ENCODE measurements around the gene TMA7. TPM values are rescaled to one million over a fixed set of nuclear protein-coding genes. Genes with fewer than 3 reads are reported as not detected.
"Not testable (repeated sequence)": the region's sequence is repeated elsewhere in the genome, so short reads cannot be mapped to it uniquely, and the experiment has no call there.

Gene TMA7
- total RNA-seq, 2 donors from 2014 or later: 181 to 328 TPM

DNA sequence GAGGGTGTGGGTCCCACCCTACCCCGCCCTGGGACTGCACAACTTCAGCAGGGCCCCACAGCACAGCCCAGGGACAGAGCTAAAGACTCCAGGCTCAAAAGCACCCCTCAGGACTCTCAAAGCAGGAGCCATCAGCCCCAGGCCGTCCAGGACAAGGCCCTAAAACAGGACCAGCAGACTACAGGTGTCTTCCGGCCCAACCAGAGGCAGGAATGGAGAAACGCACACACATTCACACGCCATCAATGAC lies 32.5 kb downstream of the TMA7 start:
- peak; percentile 33 for ATAC-seq (replicated peaks)
- H3K27ac Mint-ChIP-seq: peak overlapping the region; percentile 94
- H3K4me3 Mint-ChIP-seq: peak overlapping the region; percentile 97
- no peaks in the 10 kb centered on the region for H3K27me3 Mint-ChIP-seq
- no peaks in the 10 kb centered on the region for H3K9me3 Mint-ChIP-seq
- peaks cover 39% of the 10 kb centered on the region for H3K4me1 Mint-ChIP-seq
- peaks cover 43% of the 10 kb centered on the region for H3K36me3 Mint-ChIP-seq (ENCODE audit: low read depth)

DNA sequence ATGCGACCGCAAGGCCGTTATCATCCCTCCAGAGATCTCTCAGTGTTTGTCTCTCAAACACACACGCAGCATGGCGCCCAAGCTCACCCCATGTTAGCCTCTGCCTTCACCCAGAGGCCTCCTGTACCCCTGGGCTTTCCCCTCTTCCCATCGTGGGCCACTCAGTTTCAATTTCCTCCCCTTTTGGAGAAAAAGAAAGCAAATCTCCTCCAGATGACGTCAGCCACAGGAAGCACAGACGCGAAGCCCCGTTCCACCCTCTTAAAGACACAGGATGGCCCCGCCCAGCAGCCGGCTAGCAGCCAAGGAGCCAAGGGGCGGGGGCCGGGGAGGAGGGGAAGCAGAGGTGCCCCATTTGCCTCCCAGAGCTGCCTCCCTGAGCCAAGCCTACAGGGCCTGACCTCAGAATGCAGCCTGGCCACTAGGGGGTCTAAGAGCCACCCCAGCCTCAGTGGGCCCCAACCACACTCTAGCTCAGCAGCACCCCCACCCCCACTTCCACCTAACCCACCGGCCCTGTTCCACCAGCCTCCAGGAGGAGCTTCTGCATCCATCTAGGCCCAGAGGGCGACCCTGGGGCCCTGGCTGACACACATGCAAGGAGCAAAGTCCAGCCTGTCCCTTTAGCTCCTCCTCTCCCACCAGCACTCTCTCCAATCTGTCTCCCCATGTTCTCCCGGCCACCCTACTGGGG lies 33.0 kb downstream of the TMA7 start:
- peaks cover 39% of the 10 kb centered on the region for H3K4me1 Mint-ChIP-seq
- no peaks in the 10 kb centered on the region for H3K9me3 Mint-ChIP-seq
- H3K4me3 Mint-ChIP-seq: peak overlapping the region; percentile 97
- H3K36me3 Mint-ChIP-seq (ENCODE audit: low read depth): peaks cover 38% of the 10 kb centered on the region
- no peaks in the 10 kb centered on the region for H3K27me3 Mint-ChIP-seq
- peak overlapping the region; percentile 94 for H3K27ac Mint-ChIP-seq
- peak; percentile 88 for ATAC-seq (replicated peaks)

DNA sequence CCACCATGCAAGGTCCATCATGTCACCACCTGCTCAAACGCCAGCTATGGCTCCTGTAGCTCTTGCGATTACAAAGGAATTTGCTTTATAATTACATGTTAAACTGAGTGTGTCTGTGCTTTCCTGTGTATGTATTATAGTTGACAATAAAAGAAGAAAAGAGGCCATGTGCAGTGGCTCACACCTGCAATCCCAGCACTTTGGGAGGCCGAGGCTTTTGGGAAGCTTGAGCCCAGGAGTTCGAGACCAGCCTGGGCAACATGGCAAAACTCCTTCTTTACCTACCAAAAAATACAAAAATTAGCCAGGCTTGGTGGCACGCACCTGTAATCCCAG lies 33.5 kb downstream of the TMA7 start:
- H3K27me3 Mint-ChIP-seq: no peaks in the 10 kb centered on the region
- no peak for ATAC-seq (replicated peaks)
- peaks cover 43% of the 10 kb centered on the region for H3K4me1 Mint-ChIP-seq
- peaks cover 36% of the 10 kb centered on the region for H3K36me3 Mint-ChIP-seq (ENCODE audit: low read depth)
- no peaks in the 10 kb centered on the region for H3K9me3 Mint-ChIP-seq
- peak overlapping the region; percentile 94 for H3K27ac Mint-ChIP-seq
- peak overlapping the region; percentile 97 for H3K4me3 Mint-ChIP-seq

DNA sequence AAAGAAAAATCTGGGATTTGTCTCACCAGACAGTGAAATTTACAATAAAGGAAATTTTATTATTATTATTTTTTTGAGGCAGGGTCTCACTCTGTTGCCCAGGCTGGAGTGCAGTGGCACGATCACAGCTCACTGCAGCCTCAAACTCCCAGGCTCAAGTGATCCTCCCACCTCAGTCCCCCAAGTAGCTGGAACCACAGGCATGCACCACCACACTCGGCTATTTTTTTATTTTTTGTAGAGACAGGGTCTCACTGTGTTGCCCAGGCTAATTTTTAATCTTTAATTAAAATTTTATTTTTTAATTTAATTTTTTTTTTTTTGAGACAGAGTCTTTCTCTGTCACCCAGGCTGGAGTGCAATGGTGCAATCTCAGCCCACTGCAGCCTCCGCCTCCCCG lies 34.0 kb downstream of the TMA7 start:
- H3K36me3 Mint-ChIP-seq (ENCODE audit: low read depth): peaks cover 36% of the 10 kb centered on the region
- not testable (repeated sequence) for H3K27me3 Mint-ChIP-seq; H3K27ac Mint-ChIP-seq; H3K9me3 Mint-ChIP-seq; H3K4me3 Mint-ChIP-seq; ATAC-seq (replicated peaks)
- peaks cover 44% of the 10 kb centered on the region for H3K4me1 Mint-ChIP-seq

DNA sequence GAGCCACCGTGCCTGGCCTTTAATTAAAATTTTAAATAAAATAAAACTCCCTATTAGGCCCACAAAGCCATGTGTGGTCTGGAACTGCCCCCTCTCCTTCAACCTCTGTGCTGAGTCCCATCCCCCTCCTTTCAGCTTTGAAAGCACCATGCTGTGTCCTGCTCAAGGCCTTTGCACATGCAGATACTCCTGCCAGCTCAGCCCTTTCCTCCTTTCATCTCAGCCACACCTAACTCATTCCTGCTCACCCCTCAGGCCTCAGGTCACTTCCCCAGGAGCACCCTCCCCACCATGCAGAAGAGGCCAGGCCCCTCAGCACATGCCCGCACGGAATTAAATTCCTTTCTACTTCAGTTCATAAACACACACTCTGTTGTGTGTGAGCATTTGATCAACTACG lies 34.6 kb downstream of the TMA7 start:
- no peaks in the 10 kb centered on the region for H3K27me3 Mint-ChIP-seq
- H3K4me1 Mint-ChIP-seq: peaks cover 43% of the 10 kb centered on the region

DNA sequence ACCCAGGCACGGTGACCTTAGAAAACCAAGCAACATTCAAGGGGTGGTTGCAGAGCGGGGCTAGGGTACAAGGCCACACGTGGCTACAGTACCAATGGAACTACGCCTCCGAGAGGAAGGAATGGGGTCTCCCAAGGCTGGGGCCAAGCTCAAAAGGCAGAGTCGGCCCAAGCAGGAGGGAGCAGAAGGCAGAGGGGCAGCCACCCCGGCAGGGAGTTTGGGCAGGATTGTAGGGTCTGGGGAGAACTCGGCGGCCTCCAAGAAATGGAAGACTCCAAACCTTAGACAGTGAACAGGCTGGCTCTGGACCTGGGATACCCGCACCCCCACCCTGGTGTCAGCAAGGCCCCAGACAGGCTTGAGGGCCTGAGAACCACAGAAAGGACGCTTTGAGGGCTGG lies 35.1 kb downstream of the TMA7 start:
- Mint-ChIP-seq H3K4me1 (peaks cover 37% of the 10 kb centered on the region), H3K36me3 (ENCODE audit: low read depth) (peaks cover 27% of the 10 kb centered on the region), H3K9me3 (no peaks in the 10 kb centered on the region), H3K4me3 (no peak overlapping the region), H3K27ac (peak overlapping the region; percentile 39), H3K27me3 (no peaks in the 10 kb centered on the region)
- ATAC-seq (replicated peaks): no peak

More for the DNA sequence above, 34.6 kb downstream of the TMA7 start:
- Mint-ChIP-seq H3K36me3 (ENCODE audit: low read depth) (peaks cover 33% of the 10 kb centered on the region), H3K4me3 (peak overlapping the region; percentile 2), H3K9me3 (no peaks in the 10 kb centered on the region), H3K27ac (peak overlapping the region; percentile 39)
- no peak for ATAC-seq (replicated peaks)

DNA sequence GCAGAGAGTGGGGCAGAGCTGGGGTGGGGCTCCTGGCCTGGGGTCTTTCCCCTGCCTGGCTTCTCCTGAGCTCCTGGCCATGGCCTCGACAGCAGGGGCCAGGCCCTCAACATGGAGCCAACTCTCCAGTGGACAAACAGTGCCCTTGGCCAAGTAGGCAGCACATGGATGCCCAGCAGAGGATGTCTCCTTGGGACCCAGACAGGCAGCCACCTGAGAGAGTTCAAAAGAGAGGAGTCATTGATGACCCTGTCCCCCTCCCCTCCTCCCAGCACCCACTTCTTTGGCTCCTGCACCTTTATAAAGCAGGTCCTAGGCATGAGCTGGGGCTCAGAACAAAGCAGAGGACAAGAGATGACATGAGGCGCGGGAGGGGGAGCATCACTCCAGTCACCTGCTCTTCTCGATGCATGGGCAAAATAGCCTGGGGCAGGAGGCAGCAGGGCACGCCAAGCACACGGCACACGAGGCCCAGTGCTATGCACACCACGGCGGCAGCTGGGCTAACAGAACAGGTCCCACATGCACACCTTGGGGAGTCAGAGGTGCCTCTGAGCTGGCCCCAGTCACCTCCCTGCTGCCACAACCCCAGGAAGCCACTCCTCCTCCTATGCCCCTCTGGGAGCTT lies 36.5 kb downstream of the TMA7 start:
- peaks cover 22% of the 10 kb centered on the region for H3K36me3 Mint-ChIP-seq (ENCODE audit: low read depth)
- no peaks in the 10 kb centered on the region for H3K9me3 Mint-ChIP-seq
- no peaks in the 10 kb centered on the region for H3K27me3 Mint-ChIP-seq
- H3K4me3 Mint-ChIP-seq: no peak overlapping the region
- ATAC-seq (replicated peaks): no peak
- H3K4me1 Mint-ChIP-seq: peaks cover 36% of the 10 kb centered on the region
- H3K27ac Mint-ChIP-seq: no peak overlapping the region

DNA sequence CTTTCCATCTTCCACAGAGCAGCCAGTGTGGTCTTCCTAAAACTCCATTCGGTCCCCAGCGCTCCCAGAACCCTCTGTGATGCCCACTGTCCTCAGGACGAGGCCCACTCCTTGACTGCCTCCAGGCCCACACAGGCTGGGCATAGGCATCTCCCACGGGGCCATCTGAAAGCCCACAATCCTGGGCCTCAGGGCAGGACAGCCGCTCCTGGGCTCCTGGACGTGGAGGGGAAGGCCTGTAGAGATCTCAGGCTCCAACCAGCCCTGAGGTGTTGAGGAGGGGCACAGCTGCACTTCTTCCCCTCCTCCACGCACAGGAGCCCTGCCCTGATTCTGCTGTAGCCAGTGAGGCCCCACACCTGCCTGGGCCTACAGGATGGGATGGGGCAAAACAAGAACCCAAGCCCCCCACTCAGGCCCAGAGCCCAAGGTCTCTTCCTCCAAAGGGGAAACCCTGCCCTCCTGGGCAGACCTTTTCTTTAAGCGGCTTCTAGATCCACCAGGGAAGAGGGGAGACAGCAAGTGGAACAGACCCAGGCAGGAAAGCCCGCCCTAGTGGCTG lies 38.0 kb downstream of the TMA7 start:
- ATAC-seq (replicated peaks): no peak
- Mint-ChIP-seq H3K27me3 (no peaks in the 10 kb centered on the region), H3K4me3 (peak overlapping the region; percentile 81), H3K9me3 (no peaks in the 10 kb centered on the region), H3K27ac (peak overlapping the region; percentile 88), H3K36me3 (ENCODE audit: low read depth) (peaks cover 17% of the 10 kb centered on the region), H3K4me1 (peaks cover 32% of the 10 kb centered on the region)

DNA sequence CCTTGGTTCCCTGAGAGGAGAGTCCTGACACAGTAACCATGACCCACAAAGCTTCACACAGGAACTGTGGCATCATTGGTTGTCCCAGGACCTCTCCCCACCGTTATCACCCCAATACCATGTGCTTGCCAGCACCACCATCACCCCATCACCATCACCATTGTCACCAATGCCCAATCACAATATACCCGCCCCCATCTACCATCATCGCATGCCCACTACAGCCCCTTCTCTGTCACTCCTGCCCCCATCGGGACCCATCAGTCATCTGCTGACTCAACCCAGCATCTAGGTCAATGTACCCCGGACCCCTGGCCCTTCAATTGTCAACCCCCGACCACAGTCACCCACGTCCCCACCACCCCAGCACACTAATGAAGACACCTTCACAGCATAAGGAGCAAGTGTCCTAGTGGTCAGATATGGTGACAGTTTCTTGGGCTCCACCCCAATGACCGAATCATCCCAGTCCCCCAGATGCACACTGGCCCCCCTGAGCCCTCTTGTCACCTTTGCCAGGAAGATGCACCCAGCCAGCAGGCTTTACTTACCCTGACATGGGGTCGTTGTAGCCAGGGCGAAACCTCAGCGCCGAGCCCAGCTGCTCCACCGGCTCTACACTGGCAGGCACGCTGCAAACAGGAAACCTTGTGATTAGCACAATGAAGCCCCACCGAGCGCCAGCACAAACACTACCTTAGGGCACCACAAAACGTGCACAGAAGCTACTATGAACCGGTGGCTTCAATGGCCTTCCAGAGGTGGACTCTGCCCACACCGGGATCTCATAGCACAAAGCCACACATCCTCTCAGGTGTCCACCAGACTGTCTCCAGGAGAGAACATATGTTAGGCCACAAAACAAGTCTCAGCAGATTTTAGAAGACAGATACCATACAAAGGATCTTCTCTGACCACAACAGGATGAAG lies 38.8 kb downstream of the TMA7 start:
- Mint-ChIP-seq H3K4me1 (peaks cover 26% of the 10 kb centered on the region), H3K36me3 (ENCODE audit: low read depth) (peaks cover 14% of the 10 kb centered on the region), H3K27ac (peak overlapping the region; percentile 88), H3K4me3 (peak overlapping the region; percentile 81), H3K9me3 (no peaks in the 10 kb centered on the region), H3K27me3 (no peaks in the 10 kb centered on the region)
- peak; percentile 80 for ATAC-seq (replicated peaks)

DNA sequence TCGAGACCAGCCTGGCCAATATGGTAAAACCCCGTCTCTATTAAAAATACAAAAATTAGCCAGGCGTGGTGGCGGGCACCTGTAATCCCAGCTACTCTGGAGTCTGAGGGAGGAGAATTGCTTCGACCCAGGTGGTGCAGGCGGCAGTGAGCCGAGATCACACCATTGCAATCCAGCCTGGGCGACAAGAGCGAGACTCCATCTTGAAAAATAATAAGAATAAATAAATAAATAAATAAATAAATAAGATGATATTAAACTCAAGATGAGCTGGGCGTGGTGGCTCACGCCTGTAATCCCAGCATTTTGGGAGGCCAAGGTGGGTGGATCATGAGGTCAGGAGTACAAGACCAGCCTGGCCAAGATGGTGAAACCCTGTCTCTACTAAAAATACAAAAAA lies 40.8 kb downstream of the TMA7 start:
- not testable (repeated sequence) for H3K27ac Mint-ChIP-seq

DNA sequence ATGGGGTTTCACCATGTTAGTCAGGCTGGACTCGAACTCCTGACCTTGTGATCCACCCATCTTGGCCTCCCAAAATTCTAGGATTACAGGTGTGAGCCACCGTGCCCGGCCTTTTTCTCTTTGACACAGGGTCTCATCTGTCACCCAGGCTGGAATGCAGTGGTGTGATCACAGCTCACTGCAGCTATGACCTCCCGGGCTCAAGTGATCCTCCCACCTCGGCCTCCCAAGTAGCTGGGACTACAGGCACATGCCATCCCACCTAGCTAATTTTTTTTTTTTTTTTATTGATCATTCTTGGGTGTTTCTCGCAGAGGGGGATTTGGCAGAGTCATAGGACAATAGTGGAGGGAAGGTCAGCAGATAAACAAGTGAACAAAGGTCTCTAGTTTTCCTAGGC lies 42.8 kb downstream of the TMA7 start:
- not testable (repeated sequence) for H3K9me3 Mint-ChIP-seq; ATAC-seq (replicated peaks); H3K27ac Mint-ChIP-seq; H3K27me3 Mint-ChIP-seq; H3K4me3 Mint-ChIP-seq
- peaks cover 10% of the 10 kb centered on the region for H3K36me3 Mint-ChIP-seq (ENCODE audit: low read depth)
- peaks cover 17% of the 10 kb centered on the region for H3K4me1 Mint-ChIP-seq

More for the DNA sequence above, 40.8 kb downstream of the TMA7 start:
- not testable (repeated sequence) for H3K4me3 Mint-ChIP-seq; H3K27me3 Mint-ChIP-seq; H3K9me3 Mint-ChIP-seq; ATAC-seq (replicated peaks)
- Mint-ChIP-seq H3K36me3 (ENCODE audit: low read depth) (peaks cover 10% of the 10 kb centered on the region), H3K4me1 (peaks cover 22% of the 10 kb centered on the region)

DNA sequence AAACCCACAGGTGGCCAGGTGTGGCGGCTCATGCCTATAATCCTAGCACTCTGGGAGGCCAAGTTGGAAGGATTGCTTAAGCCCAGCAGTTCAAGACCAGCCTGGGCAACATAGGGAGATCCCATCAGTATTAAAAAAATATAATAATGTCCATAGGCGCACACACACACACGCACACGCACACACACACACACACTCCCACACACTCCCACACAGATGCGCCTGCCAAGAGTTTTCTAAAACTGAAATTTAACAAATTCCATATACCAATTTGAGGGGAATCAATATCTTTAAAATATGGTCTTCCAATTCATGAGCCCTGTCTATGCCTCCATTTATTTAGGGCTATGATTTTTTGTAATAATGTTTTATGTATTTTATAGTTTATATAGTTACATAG lies 46.9 kb downstream of the TMA7 start:
- H3K36me3 Mint-ChIP-seq (ENCODE audit: low read depth): no peaks in the 10 kb centered on the region
- H3K4me1 Mint-ChIP-seq: no peaks in the 10 kb centered on the region
- H3K9me3 Mint-ChIP-seq: no peaks in the 10 kb centered on the region
- no peak overlapping the region for H3K27ac Mint-ChIP-seq
- no peak overlapping the region for H3K4me3 Mint-ChIP-seq
- ATAC-seq (replicated peaks): no peak
- H3K27me3 Mint-ChIP-seq: no peaks in the 10 kb centered on the region

DNA sequence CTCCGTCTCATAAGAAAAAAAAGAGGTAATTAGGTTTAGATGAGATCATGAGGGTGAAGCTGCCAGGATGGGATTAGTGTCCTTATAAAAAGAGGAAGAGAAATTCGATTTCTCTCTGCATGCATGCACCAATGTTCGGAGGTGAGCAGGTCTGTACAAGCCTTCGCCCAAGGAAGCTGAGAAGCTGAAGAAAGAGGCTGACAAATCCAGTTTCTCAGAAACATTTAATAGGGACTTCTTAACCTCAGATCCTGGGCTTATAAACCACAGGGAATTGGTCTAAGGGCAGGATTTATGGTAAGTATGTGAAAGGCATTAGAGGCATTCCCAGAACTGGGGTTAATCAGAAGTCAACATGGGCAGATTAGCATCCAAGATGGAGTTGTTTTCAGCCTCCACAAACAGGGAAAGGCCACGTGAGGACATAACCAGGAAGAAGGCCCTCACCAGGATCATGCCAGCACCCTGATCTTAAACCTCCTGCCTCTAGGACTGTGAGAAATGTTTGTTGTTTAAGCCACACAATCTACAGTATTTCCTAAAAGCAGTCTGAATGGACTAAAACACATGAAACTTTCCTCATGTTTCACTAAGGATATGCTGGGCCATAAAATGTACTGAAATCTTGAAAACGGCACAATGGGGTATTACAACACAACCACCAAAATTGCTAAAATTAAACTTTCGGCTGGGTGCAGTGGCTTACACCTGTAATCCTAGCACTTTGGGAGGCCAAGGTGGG lies 52.6 kb downstream of the TMA7 start:
- Mint-ChIP-seq H3K4me1 (no peaks in the 10 kb centered on the region), H3K36me3 (ENCODE audit: low read depth) (peaks cover 26% of the 10 kb centered on the region), H3K27ac (no peak overlapping the region), H3K4me3 (no peak overlapping the region), H3K9me3 (no peaks in the 10 kb centered on the region), H3K27me3 (no peaks in the 10 kb centered on the region)
- ATAC-seq (replicated peaks): no peak

DNA sequence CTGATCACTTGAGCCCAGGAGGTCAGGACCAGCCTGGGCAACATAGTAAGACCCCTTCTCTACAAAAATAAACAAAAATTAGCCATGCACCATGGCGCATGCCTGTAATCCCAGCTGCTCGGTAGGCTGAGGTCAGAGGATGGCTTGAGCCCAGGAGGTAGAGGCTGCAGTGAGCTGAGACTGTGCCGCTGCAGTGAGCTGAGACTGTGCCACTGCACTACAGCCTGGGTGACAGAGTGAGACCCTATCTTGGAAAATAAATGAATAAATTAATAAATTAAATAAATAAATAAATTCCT lies 53.1 kb downstream of the TMA7 start:
- Mint-ChIP-seq H3K27me3 (no peaks in the 10 kb centered on the region), H3K36me3 (ENCODE audit: low read depth) (peaks cover 31% of the 10 kb centered on the region), H3K27ac (no peak overlapping the region), H3K9me3 (no peaks in the 10 kb centered on the region), H3K4me1 (no peaks in the 10 kb centered on the region), H3K4me3 (no peak overlapping the region)
- no peak for ATAC-seq (replicated peaks)
